ENCODE data around the gene ITSN2.

Gene ITSN2

GRCh38 chr2:24332791-24333540, 27.4 kb downstream of the ITSN2 start:
- DNase-seq, result no peak

GRCh38 chr2:24330161-24330560, 30.2 kb downstream of the ITSN2 start:
- no peak for DNase-seq

- DNase-seq, result no peak
Observed at GRCh38 chr2:24329700-24330099, 30.6 kb downstream of the ITSN2 start.

GRCh38 chr2:24328010-24328409, 32.3 kb downstream of the ITSN2 start:
- DNase-seq, result no peak

- DNase-seq, result peak; percentile 34
Observed at GRCh38 chr2:24317491-24317920, 42.8 kb downstream of the ITSN2 start.

GRCh38 chr2:24315669-24316068, 44.7 kb downstream of the ITSN2 start:
- DNase-seq, result no peak

- no peak for DNase-seq
Observed at GRCh38 chr2:24313744-24314632, 46.3 kb downstream of the ITSN2 start.

GRCh38 chr2:24307961-24308360, 52.4 kb downstream of the ITSN2 start:
- DNase-seq, result no peak

GRCh38 chr2:24304631-24305030, 55.7 kb downstream of the ITSN2 start:
- no peak for DNase-seq

- peak; percentile 2 for DNase-seq
Observed at GRCh38 chr2:24304098-24304497, 56.2 kb downstream of the ITSN2 start.

- no peak for DNase-seq
Observed at GRCh38 chr2:24301599-24301998, 58.7 kb downstream of the ITSN2 start.

GRCh38 chr2:24297663-24298062, 62.7 kb downstream of the ITSN2 start:
- no peak for DNase-seq

GRCh38 chr2:24287171-24287570, 73.2 kb downstream of the ITSN2 start:
- DNase-seq, result no peak

GRCh38 chr2:24285484-24286152, 74.7 kb downstream of the ITSN2 start:
- DNase-seq, result no peak

- no peak for DNase-seq
Observed at GRCh38 chr2:24280645-24281044, 79.7 kb downstream of the ITSN2 start.

- no peak for DNase-seq
Observed at GRCh38 chr2:24280161-24280560, 80.2 kb downstream of the ITSN2 start.

GRCh38 chr2:24276349-24276899, 83.9 kb downstream of the ITSN2 start:
- no peak for DNase-seq

- DNase-seq, result no peak
Observed at GRCh38 chr2:24274809-24275208, 85.5 kb downstream of the ITSN2 start.

GRCh38 chr2:24273598-24273997, 86.7 kb downstream of the ITSN2 start:
- no peak for DNase-seq

GRCh38 chr2:24272907-24273306, 87.4 kb downstream of the ITSN2 start:
- DNase-seq, result no peak

- no peak for DNase-seq
Observed at GRCh38 chr2:24272161-24272802, 88.1 kb downstream of the ITSN2 start.

- DNase-seq, result no peak
Observed at GRCh38 chr2:24269265-24269664, 91.1 kb downstream of the ITSN2 start.

- no peak for DNase-seq
Observed at GRCh38 chr2:24265212-24265611, 95.1 kb downstream of the ITSN2 start.

Measured in NCI-H2029 (cell line).